IPS DF 4.7 (cell line): ENCODE results near the gene MKRN1.
"Not testable (repeated sequence)": the region's sequence is repeated elsewhere in the genome, so short reads cannot be mapped to it uniquely, and the experiment has no call there.

Experiments used
- DNase-seq: peaks from one replicate; pipeline ENCODE4 v3.0.0-alpha.2; 2013; ENCODE audit warnings: low spot score; ENCODE audit errors: extremely low read depth

MKRN1 gene

DNA sequence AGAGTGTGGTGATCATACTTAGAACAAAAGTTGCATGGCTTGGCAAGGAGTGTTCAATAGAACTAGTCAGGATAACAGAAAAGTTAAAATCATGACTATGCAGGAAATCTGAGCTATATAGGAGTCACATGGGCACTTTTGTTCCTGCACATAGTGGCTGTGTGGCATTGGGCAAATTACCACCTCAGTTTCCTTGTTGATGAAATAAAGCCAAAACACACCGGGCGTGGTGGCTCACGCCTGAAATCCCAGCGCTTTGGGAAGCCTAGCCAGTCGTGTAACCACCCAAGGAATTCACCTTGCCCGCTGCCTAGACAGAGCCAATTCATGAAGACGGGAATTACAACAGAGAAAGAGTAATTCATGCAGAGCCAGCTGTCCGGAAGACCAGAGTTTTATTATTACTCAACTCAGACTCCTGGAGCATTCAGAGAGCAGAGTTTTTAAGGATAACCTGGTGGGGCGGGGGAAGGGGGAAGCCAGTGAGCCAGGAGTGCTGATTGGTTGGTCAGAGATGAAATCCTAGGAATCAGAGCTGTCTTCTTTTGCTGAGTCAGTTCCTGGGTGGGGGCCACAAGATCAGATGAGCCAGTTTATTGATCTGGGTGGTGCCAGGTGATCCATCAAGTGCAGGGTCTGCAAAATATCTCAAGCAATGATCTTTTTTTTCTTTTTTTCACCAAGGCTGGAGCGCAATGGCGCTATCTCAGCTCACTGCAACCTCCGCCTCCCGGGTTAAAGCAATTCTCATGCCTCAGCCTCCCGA is 6.4 kb upstream of the MKRN1 start:
- DNase-seq, result no peak

GRCh38 chr7:140484951-140485499 is 5.7 kb upstream of the MKRN1 start:
- no peak for DNase-seq

DNA sequence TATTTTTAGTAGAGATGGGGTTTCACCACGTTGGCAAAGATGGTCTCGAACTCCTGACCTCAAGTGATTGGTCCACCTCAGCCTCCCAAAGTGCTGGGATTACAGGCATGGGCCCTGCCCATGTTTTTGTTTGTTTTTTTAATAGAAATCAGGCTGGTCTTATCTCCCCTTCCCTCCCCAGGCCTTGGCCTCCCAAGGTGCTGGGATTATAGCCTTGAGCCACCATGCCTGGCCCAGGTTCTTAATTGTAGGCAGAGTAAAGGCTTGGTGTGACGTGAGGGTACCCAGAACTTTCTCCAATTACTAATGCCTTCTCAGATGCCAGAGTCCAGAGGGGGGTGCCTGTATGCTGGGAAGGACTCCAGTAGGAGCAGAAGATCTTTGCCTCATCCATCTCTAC is 5.2 kb upstream of the MKRN1 start:
- DNase-seq, result no peak

GRCh38 chr7:140479739-140480084 is 407 bp upstream of the MKRN1 start:
- DNase-seq, result no peak

DNA sequence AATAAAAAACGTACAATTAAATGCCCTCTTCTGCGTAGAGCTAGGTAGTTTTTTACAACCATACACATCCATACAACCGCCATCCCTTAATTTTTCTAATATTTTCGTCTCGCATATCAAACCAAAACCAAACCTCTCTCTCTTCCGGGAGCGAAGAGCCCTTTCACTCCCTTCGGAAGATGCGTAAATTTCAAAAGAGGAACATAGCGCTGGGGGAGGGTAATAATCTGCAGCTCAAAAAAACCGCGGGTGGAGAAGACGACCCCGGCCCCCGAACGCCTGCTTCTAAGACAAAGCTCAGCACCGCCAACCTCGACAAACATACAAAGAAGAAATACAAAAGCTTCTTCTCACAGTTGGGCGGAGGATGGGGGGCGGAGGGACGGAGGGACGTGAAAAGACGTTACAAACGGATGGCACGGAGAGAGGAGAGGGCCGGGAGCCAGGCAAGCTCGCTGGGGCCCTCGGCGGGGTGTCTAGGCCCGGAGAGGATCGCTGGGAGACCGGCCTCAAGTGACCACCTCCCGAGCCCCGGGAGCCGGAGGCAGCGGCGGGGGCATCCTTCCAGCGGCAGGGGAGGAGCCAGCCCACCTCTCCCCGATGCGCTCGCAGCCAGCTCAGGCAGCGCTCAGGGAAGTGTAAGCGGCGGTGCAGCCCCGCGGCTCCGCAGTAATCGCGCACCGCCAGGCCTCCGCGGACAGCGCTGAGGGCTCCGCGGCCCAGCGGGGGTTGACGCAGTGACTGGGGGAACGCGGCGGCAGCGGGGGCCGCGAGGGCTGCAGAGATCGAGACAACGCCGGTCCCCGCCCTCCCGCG is 851 bp downstream of the MKRN1 start:
- DNase-seq, result no peak

DNA sequence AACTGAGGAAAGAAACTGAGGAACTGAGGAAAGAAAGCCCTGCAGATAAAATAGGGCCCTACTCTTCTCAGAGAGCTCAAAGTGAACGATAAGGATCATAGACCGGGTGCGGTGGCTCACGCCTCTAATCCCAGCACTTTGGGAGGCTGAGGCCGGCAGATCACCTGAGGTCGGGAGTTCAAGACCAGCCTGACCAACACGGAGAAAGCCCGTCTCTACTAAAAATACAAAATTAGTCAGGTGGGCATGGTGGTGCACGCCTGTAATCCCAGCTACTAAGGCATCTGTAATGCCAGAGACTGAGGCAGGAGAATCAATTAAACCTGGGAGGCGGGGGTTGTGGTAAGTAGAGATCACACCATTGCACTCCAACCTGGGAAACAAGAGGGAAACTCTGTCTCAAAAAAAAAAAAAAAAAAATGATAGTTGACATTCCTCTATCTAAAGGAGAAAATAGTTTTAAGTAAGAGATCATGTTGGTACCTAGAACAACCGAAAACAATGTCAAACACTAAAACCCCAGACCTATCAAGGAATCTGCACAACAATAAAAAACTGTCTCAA is 2.5 kb downstream of the MKRN1 start:
- DNase-seq, result no peak

DNA sequence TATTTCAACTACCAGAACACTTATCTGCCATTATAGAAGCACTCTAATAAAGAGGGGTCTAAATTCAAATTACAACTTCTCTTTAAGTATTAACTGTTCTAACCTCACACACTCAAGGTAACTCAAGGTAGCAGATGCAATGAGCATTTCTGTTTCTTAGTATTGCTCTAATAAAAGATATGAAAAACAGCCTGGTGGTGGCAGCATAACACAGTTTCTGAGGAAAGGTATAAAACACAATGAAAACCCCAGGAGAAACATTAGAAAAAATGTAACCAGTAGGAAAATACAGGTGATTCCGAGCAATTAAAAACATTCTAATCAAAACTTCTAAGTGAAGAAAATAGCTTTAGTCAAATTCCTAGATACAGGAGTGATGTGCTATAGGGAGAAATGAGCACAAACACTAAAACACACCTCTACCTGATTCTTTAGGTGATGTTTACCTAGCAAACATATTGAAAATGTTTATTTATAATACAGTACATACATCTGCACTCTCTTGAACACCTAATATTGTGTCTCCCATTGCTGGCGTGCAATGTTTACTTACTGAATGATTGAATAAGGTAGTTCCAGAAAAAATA is 3.5 kb downstream of the MKRN1 start:
- DNase-seq, result no peak

DNA sequence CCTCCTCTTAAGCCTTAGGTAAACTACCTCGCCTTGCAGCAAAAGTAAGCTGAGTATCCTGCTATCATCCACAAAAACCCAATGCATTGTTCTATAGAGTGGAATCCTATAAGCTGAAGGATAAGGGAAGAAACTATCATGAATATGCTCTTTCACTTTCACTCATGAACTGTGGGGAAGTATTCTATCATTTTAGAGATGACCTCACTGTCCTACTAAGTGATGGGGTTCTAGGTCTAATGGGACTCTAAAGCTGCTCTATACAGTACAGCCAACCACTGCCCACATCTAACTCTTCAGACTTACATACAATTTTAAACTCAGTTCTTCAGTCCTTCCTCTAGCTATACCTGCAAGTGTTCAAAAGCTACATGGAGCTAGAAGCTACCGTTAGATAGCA is 16.2 kb downstream of the MKRN1 start:
- DNase-seq, result no peak

GRCh38 chr7:140458916-140459315 is 20.4 kb downstream of the MKRN1 start:
- DNase-seq, result no peak

DNA sequence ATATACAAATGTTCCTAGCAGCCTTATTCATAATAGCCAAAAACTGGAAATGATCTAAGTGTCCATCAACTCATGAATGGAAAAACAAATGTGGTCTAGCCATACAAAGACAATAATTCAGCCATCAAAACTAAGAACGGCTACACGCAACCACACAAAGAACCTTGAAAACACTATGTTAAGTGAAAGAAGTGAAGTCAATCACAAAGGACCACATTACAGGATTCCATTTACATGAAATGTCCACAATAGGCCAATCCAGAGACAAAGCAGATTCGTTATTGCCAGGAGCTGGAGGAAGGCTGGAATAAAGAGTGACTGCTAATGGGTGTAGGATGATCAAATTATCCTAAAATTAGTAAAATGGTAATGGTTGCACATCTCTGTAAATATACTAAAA is 21.1 kb downstream of the MKRN1 start:
- DNase-seq, result no peak

GRCh38 chr7:140456551-140457051 is 22.7 kb downstream of the MKRN1 start:
- no peak for DNase-seq

DNA sequence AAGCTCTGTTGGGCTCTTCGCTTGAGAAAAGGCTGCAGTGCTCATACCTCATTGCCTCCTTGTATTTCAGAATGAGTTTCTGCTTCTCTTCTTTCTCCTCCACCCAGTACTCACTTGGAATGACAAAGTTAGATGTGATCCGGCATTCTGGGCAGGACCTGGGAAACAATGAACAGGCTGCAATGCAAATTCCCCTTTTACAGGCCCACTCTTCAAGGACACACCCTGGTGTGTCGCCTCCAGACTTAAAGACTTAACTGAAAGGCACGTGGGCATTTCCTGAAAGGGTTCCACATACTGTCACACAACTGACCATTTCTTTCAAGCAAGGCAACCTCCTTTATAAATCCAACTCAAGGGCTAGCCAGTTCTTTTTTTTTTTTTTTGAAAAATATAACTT is 23.6 kb downstream of the MKRN1 start:
- no peak for DNase-seq

DNA sequence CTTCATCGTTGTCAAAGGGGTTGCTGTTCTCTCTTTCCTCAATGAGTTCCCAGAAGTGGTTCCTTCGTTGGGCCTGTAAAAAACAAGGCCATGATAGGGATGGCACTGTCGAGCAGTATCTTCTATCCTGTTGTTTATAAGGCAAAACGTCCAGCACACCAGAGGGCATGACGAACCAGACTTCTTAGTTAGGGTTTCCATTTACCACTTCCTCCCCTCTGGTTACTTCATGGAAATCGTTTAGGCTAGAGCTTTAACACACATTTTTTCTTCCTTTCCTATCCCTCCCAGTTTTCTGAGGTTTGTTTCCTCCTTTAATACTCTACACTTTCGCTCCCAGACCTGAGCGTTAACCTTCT is 24.7 kb downstream of the MKRN1 start:
- DNase-seq, result no peak

DNA sequence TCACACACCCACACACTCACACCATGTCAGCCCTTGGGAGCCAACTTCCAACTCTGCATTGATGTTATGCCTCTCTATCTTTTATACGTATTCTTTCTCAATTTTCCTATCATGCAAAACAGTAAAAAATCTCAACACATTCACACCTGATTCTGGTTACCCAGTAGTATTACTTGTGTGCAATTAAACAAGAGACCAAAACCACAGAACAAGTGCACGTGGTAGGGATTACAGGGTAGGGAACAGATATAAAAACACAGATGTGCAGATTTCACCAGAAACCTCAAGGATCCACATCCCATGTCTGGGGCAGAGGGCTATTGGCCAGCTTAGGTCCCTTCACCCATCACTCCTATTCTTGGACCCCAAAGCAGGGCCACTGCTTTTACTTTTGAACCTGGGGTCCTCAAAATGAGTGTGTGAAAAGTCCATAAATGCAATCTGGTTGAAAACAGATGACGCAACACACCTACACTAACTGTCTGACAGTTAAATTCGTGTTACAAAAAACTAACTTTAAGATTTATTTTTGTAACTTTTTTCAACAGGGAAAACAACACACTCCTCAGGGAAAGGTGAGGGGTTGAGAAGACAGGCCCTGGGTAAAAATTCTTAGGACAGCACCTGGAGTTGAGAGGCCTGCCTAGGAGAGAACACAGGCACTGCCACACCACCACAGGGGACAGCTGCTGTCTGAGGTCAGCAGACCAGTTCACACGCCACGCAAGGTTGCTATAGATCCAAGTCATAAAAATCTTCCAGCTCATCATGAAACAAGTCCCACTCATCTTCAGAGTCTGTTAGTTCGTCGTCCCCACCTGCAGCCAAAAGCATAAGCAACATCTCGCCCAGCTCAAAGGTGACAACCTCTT is 25.3 kb downstream of the MKRN1 start:
- DNase-seq, result not testable (repeated sequence)

GRCh38 chr7:140453273-140453672 is 26.0 kb downstream of the MKRN1 start:
- no peak for DNase-seq

GRCh38 chr7:140451716-140452115 is 27.6 kb downstream of the MKRN1 start:
- DNase-seq, result no peak

- DNase-seq, result no peak
Measured at GRCh38 chr7:140448781-140449480, 30.4 kb downstream of the MKRN1 start.

DNA sequence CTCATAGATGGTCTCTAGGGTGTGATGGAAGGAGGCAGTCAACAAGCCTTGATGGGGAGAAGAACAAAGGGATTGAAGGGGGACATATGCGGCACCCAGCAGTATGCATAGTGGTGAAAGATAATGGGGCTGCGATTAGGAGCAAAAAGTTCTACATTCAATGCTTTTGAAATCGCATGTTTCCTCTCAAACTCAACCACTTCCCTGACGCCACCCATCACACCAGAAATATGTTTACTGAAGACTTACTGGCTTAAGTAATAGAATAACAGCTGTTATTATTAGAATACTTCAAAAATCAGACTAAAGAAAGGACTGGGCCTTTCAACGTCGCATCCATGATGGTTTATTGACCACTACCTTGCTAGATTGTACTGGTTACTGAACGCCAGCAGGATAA is 31.5 kb downstream of the MKRN1 start:
- DNase-seq, result no peak

DNA sequence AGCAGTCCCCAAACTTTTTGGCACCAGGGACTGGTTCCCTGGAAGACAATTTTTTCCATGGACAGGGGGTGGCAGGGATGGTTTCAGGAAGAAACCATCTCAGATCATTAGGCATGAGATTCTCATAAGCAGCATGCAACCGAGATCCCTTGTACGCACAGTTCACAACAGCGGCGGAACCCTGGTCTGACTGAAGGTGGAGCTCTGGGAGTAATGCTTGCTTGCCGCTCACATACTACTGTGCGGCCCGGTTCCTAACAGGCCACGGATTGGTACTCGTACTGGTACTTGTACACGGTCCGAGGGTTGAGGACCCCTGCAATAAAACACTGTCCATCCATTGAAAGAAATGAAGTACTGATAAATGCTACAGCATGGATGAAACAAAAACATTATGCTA is 32.8 kb downstream of the MKRN1 start:
- no peak for DNase-seq

DNA sequence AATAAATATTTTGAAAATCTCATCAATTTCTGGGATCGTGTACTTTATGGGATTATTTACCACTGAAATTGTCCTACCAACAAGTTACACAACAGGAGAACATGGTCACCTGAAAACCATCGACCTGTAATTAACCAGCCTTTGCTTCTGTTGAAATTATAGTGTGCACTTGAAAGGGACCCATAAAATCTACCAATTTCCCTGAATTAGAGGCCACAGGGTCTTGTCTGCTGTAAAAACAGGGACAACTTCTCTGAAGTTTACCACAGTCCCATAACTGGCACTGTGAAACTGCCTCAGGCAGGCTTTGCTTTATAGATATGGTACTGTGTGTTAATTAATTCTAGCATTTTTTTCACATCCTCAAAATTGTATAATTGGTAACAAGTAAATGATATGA is 37.8 kb downstream of the MKRN1 start:
- DNase-seq, result no peak
